Fibroblast of peridontal ligament (primary cell): ENCODE results near the gene MAP2K3.

ENCODE experiments used
- DNase-seq: peaks from one replicate; pipeline ENCODE4 v3.0.0-alpha.2; 2010; ENCODE audit errors: extremely low read depth

The MAP2K3 gene

GRCh38 chr17:21282850-21283249 lies 1.7 kb upstream of the MAP2K3 start:
- no peak for DNase-seq

- peak; percentile 59 for DNase-seq
Observed at GRCh38 chr17:21283482-21284318, 811 bp upstream of the MAP2K3 start.

DNA sequence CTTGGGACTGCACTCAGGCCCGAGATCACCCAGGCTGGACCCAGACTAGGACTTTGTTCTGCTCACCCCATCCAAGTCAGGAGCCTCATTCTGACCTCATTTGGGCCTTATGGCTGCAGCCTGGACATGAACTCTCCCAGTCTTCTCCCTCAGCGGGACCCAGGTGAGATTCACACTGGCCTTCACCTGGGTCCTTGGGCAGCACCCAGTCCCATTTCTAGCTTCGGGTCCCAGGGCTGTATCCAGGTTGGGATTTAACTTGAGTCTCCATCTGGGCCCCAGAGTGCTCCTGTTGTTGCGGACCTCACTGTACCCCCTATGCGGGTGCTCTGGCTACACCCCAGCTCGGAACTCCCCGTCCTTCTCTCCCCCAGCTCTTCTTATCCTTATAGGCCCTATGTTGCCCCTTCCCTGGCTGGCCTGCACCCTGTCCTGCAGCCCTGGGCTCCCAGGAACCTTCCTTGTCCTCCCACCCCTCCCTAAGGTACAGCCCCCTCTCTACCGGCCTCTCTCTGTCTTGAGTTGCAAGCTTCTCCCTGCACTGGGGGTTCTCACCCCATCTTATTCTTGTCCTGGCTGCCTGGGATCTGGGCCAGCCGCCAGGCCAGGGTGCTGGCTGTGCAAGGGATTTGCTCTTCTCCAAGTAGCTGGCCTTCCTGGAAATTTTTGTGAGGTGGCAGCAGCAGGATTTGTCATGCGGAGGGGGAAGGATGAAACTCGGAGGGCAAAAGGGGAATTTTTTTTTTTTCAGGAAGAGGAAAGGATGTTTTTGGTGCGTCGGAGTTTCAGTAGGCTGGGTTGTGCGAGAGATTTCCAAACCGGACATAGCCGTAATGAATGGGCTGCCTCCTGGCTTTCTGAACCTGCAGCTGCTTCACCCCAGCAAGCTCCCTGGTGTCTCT lies 904 bp downstream of the MAP2K3 start:
- DNase-seq = peak; percentile 39

GRCh38 chr17:21286066-21286770 lies 1.7 kb downstream of the MAP2K3 start:
- peak; percentile 99 for DNase-seq

DNA sequence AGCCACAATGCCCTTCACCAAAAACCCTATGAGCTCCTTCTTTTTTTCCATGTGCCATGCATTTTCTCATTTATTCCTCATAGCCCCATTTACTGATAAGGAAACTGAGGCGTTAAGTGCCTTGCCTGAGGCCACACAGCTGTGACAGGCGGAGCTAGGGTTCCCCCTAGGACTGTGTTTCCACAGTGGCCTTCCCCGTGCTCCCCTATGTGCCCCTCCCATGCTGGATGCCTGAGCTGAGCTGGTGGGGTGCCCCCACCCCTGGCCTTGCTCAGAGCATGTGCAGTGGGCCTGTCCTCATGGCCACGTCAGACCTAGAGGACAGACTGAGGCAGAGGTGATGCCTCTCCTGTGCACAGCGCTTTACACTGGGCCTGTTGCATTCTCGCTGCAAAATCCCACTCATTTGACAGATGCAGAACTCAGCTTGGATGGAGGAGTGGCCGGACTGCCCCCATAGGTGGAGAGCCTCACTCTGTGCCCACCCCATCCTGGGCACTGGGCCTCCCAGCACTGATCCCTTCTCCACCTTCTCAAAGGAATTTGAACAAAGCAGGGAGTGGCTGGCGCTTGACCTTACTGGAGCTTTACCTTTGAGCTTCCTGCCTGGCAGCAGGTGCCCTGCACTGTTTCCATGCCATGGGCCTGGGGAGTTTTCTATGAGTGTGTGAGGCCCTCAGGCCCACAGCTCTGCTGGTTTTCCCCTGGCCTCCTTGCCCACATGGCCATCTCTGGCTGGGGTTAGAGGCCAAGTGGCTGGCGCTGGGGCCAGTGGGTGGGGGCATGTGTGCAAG lies 2.6 kb downstream of the MAP2K3 start:
- DNase-seq = no peak

GRCh38 chr17:21287703-21288449 lies 3.4 kb downstream of the MAP2K3 start:
- peak; percentile 96 for DNase-seq

GRCh38 chr17:21288571-21289017 lies 4.1 kb downstream of the MAP2K3 start:
- no peak for DNase-seq

DNA sequence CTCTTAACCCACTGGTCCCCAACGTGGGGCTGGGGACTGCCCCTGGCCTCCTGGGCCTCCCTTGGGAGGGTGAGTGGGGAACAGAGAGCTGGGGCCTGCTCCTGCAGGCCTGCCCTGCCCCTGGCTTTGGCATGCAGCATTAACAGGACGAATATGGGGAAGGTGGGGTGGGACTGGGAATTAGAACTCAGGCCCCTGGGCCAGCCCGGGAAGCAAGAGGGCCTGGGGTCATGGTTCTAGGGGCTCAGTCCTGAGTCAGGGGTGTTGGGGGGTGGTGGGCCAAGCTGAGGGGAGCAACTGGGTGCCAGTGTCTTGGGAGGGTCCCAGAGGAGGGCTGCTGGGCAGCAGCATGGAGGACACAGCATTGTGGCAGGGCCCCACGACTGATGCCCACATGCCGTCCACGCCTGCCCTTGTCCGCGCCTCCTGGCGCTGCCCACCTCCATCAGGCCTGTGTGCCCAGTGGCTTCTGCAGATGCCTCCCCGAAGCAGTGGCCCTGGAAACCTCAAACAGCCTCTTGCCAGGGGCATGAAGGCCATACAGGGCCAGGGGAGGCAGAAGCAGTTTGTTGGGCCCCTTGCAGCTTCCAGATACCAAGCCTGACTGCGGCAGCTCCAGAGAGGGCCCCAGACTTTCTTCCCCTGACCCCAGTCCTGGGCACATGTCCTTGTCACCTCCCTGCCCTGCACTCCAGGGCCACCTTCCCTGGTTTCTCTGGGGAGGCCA lies 4.8 kb downstream of the MAP2K3 start:
- no peak for DNase-seq

DNA sequence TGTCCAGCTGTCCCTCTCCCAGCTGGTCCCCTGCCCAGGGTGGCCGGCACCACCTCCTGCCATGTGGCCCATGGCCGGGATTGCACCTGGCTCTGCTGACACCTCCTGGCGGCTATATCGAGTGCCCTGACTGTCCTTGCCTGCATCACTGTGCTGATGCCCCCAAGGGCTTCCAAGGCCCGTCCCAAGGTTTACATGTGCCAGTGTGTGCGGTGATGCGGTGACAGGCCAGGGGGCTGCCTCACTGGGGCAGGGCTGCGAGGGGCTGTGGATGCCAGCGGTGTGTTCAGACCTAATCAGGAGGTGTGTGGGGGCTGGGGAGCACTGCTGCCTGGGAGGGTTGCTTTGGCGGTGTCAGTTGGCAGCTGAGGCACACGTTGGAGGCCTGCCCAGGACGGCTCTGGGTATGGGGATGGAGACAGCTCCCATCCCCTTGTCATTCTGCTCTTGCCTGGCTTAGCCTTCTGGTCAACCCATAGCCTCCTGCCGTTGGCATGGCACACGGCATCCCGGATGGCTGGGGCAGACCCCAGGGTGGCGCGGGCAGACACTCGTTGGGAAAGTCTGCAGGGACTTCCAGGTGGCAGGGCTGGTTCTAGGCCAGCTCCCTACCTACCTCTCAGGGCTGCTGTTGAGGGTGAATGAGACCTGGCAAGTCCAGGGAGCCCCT lies 5.5 kb downstream of the MAP2K3 start:
- no peak for DNase-seq

GRCh38 chr17:21291357-21291756 lies 6.8 kb downstream of the MAP2K3 start:
- DNase-seq = no peak

DNA sequence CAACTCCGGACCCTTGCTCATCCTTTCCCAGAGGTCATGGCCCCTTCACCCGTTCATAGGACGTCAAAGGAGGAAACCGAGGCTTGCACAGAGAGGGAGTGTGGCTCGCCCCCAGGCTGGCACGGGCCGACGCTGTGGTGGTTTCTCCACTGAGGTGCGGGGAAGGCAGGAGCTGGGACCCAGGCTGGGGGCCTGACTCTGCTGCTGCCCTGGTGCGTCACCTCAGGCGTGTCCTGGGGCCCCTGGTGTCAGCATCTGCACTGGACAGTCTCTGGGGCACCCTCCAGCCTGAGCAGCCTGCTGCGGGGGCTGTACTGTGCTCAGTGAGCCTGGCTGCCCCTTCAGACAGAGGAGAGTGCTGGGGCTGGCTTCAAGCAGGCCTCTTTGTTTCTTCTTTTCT lies 7.4 kb downstream of the MAP2K3 start:
- DNase-seq = no peak

DNA sequence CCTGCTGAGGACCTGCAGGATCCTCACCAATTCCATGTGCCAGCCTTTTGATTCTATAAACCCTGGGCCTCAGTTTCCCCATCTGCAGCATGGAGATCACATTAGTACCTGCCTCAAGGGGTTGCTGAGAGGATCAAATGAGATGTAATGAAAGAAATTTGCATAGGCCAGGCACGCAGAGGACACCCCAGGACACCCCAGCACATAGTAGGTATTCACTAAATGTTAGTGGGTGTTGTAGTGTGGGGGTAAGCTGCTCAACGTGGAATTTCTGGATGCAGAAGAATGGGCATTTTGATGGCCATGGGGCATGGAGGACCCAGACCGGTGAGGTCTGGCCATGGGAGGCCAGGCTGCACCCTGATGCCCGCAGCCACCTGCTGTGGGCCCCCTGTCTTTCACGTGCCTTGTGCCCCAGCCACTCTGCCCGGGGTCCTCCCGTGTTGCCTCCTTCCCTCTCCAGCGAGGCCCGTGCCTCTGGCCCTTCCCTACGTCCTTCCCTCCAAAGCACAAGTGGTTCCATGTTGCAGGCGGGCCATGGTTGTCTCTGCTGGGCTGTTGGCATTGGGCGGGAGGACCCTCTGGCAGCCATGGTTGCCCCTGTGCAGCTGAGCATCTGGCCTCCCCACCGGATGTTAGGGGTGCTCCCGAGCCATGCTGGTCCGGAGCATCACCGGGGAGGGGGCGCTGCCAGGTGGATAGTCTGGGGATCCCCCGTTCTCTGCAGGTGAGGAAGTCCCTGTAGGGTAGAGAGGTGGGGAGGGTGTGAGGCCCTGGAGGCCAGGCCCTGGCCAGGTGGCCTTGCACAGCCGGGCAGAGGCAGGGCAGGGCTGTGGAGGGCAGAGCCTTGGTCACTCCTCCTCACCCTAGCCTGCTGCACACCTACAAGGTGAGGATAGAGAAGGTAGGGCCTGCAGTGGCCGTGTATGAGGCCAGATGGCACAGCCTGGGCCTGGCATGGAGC lies 8.6 kb downstream of the MAP2K3 start:
- DNase-seq = no peak

- no peak for DNase-seq
Observed at GRCh38 chr17:21293831-21294210, 9.3 kb downstream of the MAP2K3 start.

- no peak for DNase-seq
Observed at GRCh38 chr17:21294321-21295035, 10.0 kb downstream of the MAP2K3 start.

- peak; percentile 12 for DNase-seq
Observed at GRCh38 chr17:21295036-21295952, 10.8 kb downstream of the MAP2K3 start.
